Astrocyte of the spinal cord (primary cell): ENCODE data around the gene CLEC14A.

ENCODE experiments used
- DNase-seq: peaks from one replicate; pipeline ENCODE4 v3.0.0; 2011; ENCODE audit warnings: low read depth, low spot score
- H3K4me3 ChIP-seq: 2 replicates; pipeline ENCODE4 v1.5.1; 2011; ENCODE audit warnings: low read depth, mild to moderate bottlenecking, low read length, moderate library complexity
- CTCF ChIP-seq: IDR thresholded peaks from 2 replicates; pipeline ENCODE4 v1.5.1; 2012; ENCODE audit warnings: low read depth, mild to moderate bottlenecking, low read length, inconsistent platforms
- in situ Hi-C: cut with HindIII; loops from 2 replicates; pipeline ENCODE4 v1.10.0; 2017; ENCODE audit warnings: low sequenced_read_pairs

CLEC14A gene

GRCh38 chr14:38290601-38291188, 34.8 kb upstream of the CLEC14A start:
- no peak for TF ChIP-seq CTCF
- in situ Hi-C loops, result no loop called here
- H3K4me3 ChIP-seq, result no peak overlapping the region
- peak; percentile 85 for DNase-seq

GRCh38 chr14:38286452-38286851, 30.6 kb upstream of the CLEC14A start:
- in situ Hi-C loops, result no loop called here
- no peak for TF ChIP-seq CTCF
- H3K4me3 ChIP-seq, result no peak overlapping the region
- DNase-seq, result no peak

- DNase-seq, result no peak
- in situ Hi-C loops, result no loop called here
Observed at GRCh38 chr14:38285962-38286361, 30.1 kb upstream of the CLEC14A start.

GRCh38 chr14:38282936-38283335, 27.0 kb upstream of the CLEC14A start:
- H3K4me3 ChIP-seq, result no peak overlapping the region
- in situ Hi-C loops, result no loop called here
- no peak for DNase-seq
- no peak for TF ChIP-seq CTCF

More at GRCh38 chr14:38285962-38286361, 30.1 kb upstream of the CLEC14A start:
- H3K4me3 ChIP-seq, result no peak overlapping the region
- no peak for TF ChIP-seq CTCF

GRCh38 chr14:38280081-38280480, 24.2 kb upstream of the CLEC14A start:
- in situ Hi-C loops, result no loop called here

GRCh38 chr14:38279572-38279971, 23.7 kb upstream of the CLEC14A start:
- H3K4me3 ChIP-seq, result no peak overlapping the region
- no peak for DNase-seq
- in situ Hi-C loops, result no loop called here
- TF ChIP-seq CTCF, result no peak

More at GRCh38 chr14:38280081-38280480, 24.2 kb upstream of the CLEC14A start:
- no peak for TF ChIP-seq CTCF
- DNase-seq, result no peak
- no peak overlapping the region for H3K4me3 ChIP-seq
